Liver (tissue), 3 donors: ENCODE data around the gene PRKN.

Experiments used
- ATF3 ChIP-seq: IDR thresholded peaks from 2 replicates; pipeline ENCODE4 v1.6.1; 2016; ENCODE audit warnings: antibody characterized with exemption
- CTCF ChIP-seq: fragments of 150-350 bp; IDR thresholded peaks from 2 replicates; pipeline ENCODE4 v1.5.1; 2017; ENCODE audit warnings: improper control_type of control experiment, low read depth, low read length; ENCODE audit not compliant: missing input control
- GABPA ChIP-seq, 2 donors: IDR thresholded peaks in 1 of 2; conservative IDR thresholded peaks in 1 of 2; 2 replicates each; pipeline ENCODE4 v1.6.1; 2016; ENCODE audit warnings: antibody characterized with exemption in 2 of 2, mild to moderate bottlenecking in 1 of 2, moderate library complexity in 1 of 2
- HNF4G ChIP-seq: IDR thresholded peaks from 2 replicates; pipeline ENCODE4 v1.6.1; 2016; ENCODE audit warnings: antibody characterized with exemption
- donor health status: healthy.
- donor health status: healthy.

- TF ChIP-seq CTCF (no peak), GABPA (IDR thresholded peaks at IDR 0.05 in 1 of 2, conservative IDR thresholded peaks at IDR 0.05 in 1 of 2) (no peak), HNF4G (no peak), ATF3 (no peak)
Measured at GRCh38 chr6:162301128-162301527, 426.4 kb downstream of the PRKN start.
